ENCODE measurements around the gene CTNND1.
A peak's percentile ranks its signal among the peaks of the same experiment; 100 is the strongest.
"Not testable (repeated sequence)": the region's sequence is repeated elsewhere in the genome, so short reads cannot be mapped to it uniquely, and the experiment has no call there.

The CTNND1 gene

GRCh38 chr11:57792060-57792541 is 30.5 kb downstream of the CTNND1 start:
- DNase-seq, result peak; percentile 72 to 100

DNA sequence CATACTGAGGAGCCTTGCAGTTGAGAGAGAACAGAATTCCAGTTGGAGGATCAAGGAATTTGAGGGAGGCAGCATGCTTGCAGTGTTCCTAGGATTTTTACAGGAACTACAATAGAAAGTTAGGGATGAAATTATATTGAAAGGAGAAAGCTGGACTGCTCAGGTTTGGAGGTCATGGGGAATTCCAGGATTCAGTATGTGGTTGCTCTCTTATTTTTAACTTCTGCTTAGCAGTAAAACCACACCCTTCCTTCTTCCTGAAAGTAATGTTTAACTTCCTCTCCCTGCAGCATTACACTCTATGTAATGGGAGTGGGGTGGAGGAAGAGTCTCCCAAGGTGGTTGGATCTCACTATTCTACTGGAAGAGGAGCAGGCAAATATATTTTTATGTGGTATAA is 31.3 kb downstream of the CTNND1 start:
- DNase-seq, result peak in 1 of 2 donors; percentile 43

DNA sequence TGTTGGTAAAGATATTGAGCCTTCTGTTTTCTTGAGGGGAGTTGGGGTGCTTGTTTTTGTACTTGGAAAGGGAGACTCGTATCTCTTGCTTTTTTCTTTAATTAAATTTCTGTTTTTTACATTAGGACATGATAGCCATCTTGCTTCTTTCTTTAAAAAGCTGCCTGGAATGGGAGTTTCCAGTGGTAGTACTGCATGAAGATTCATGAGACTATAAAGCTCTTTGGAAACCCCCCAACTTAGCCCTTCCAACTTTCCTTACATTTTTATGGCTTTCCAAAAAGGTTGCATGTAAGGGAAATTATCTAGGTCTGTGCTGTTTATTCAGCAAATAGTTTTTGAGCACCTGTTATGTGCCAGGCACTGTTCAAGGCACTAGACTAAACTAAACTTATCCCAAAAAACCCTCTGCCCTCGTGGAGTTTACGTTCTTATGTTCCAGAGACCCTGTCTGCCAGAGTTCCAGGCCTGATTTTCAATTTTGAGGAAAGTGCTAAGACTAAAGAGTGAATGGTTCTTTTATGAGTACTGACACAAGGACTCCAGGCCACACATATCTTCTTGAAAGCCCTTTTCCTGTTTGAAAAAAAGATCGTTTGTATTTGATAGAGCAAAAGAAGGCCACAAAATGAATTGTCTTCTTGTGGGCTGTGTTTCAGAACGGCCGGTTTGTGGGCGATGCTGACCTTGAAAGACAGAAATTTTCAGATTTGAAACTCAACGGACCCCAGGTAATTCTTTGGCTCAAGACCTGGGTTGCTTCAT is 31.9 kb downstream of the CTNND1 start:
- no peak for DNase-seq

GRCh38 chr11:57798905-57799559 is 37.4 kb downstream of the CTNND1 start:
- DNase-seq, result no peak

GRCh38 chr11:57800444-57801182 is 39.0 kb downstream of the CTNND1 start:
- peak in 1 of 2 donors; percentile 85 for DNase-seq

- no peak for DNase-seq
Measured at GRCh38 chr11:57801183-57801485, 39.5 kb downstream of the CTNND1 start.

DNA sequence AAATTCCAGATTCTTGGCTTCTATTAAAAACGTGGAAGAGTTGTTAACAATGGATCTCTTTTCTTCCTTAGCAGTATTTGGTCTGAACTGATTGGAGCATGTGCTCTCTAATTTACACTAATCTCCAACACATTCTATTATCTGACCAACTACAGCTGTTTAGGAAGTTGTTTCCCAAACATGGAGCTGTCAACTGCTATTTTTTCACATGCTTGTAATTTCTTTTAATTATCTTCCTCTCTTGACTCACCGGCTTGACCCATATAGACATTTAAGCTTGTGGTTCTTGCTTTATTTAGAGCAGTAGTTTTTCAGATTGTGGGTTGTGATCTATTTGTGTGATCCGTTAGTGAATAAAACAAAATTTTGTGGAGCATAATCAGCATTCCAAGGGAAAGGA is 40.8 kb downstream of the CTNND1 start:
- DNase-seq, result no peak

DNA sequence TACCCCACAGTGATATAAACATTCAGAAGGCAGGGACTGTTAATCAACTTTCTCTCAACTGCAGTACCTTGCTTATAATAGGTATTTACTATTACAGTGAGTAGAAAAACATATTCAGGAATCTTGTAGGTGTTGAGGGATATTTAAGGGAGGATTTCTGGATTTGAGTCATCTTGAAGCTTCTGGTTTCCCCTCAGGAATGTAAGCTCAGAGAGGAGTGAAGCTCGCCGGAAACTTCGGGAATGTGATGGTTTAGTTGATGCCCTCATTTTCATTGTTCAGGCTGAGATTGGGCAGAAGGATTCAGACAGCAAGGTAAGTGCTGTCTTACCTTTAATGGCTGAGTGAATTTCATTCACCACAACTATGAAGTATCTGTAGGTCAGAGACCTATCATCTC is 42.9 kb downstream of the CTNND1 start:
- no peak for DNase-seq

- DNase-seq, result no peak
Measured at GRCh38 chr11:57805780-57806179, 44.2 kb downstream of the CTNND1 start.

DNA sequence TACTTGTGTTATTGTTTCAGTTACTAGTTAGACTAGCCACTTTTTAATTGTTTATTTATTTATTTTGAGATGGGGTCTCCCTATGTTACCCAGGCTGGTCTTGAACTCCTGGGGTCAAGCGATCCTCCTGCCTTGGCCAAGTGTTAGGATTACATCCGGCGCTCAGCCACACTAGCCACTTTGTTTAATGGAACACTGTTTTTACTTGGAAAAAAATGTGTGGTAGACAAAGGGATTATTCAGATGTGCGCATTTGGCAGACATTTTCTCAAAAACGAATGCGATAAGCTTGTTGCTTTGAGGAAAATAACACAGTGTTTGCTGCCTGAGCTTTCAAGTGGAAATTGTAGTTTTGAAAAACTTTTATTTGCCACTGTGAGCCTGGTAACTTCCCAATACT is 51.0 kb downstream of the CTNND1 start:
- no peak for DNase-seq

- no peak for DNase-seq
Measured at GRCh38 chr11:57815476-57815875, 53.9 kb downstream of the CTNND1 start.

- DNase-seq, result no peak
Measured at GRCh38 chr11:57815877-57816276, 54.3 kb downstream of the CTNND1 start.

- no peak for DNase-seq
Measured at GRCh38 chr11:57818812-57819211, 57.2 kb downstream of the CTNND1 start.

- no peak for DNase-seq
Measured at GRCh38 chr11:57819252-57819979, 57.8 kb downstream of the CTNND1 start.

DNA sequence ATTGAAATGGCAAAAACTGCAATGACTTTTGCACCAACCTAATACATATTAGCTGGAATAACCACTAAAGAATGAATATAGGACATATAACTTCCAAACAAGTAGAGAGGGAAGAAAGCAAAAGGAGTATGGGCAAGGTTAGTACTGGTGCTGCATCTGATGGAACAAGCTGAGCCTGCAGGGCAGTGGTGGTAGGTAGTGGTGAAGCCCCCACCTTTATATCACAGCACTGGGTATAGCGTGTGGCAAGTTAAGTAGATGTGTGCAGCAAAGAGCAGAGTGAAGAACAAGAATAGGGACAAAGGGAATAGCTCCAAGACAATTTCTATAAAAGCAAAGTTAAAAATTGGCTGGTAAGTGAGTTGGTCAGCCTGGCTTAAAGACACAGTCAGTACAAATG is 62.3 kb downstream of the CTNND1 start:
- DNase-seq, result no peak

GRCh38 chr11:57834852-57835251 is 73.2 kb downstream of the CTNND1 start:
- no peak for DNase-seq

GRCh38 chr11:57838609-57839008 is 77.0 kb downstream of the CTNND1 start:
- DNase-seq, result not testable (repeated sequence)

DNA sequence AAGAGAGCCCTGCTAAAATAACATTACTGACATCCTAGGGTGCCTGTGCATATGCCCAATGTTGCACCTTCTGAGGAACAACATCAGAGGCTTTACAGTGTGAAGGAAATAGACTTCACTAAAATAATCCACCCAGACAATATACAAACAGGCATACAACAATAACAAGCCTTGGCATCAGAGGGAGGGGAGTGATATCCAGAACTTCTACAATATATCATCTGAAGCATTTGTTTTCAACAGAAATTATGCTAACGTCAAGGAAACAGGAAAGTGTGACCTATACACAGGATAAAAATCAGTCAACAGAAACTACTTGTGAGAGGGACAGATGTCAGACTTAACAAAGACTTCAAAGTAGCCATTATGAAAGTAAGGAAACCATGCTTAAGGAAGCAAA is 81.3 kb downstream of the CTNND1 start:
- no peak for DNase-seq

- DNase-seq, result no peak
Measured at GRCh38 chr11:57867966-57868365, 106.4 kb downstream of the CTNND1 start.

GRCh38 chr11:57868491-57868890 is 106.9 kb downstream of the CTNND1 start:
- no peak for DNase-seq
